Colonic mucosa (tissue), 4 donors: Measurements from ENCODE around the gene GAS2L2. TPM values are rescaled to one million over a fixed set of nuclear protein-coding genes. Genes with fewer than 3 reads are reported as not detected.
A peak's percentile ranks its signal among the peaks of the same experiment; 100 is the strongest.

Experiments used
- DNase-seq: peaks from one replicate; pipeline ENCODE4 v3.0.0-alpha.2; 2020
- H3K27ac ChIP-seq: fragments of 200-600 bp; one replicate; pipeline ENCODE4 v1.8.0; 2021
- H3K27me3 ChIP-seq: fragments of 200-600 bp; one replicate; pipeline ENCODE4 v1.8.0; 2021
- H3K36me3 ChIP-seq: fragments of 200-600 bp; one replicate; pipeline ENCODE4 v1.8.0; 2021
- H3K4me1 ChIP-seq: fragments of 200-600 bp; one replicate; pipeline ENCODE4 v1.8.0; 2021; ENCODE audit warnings: mild to moderate bottlenecking
- H3K4me3 ChIP-seq: fragments of 200-600 bp; one replicate; pipeline ENCODE4 v1.8.0; 2021
- H3K9ac ChIP-seq, 2 donors: one replicate each; pipeline ENCODE4 v1.7.0; 2013; ENCODE audit warnings: control low read depth in 2 of 2, low read depth in 2 of 2, low read length in 2 of 2
- H3K9me3 ChIP-seq: fragments of 200-600 bp; one replicate; pipeline ENCODE4 v1.8.0; 2021
- CTCF ChIP-seq: fragments of 200-600 bp; IDR thresholded peaks from one replicate; pipeline ENCODE4 v1.8.0; 2022; ENCODE audit warnings: antibody characterized with exemption, mild to moderate bottlenecking
- intact Hi-C: fragments of 100-400 bp; cut with DNase I; formaldehyde crosslinking; loops from one replicate; pipeline ENCODE4 v1.14.1; 2022
- total RNA-seq, 2 donors: library from RNA; stranded (reverse); fragmentation: NEBNext Ultra II Directional in 1 of 2; extraction: Animal tissue kit (Norgen Biotek cat#: 25700) in 1 of 2; gene quantifications; one replicate each; pipeline ENCODE4 v1.2.1, GENCODE V29; 2021
- donor health status: healthy.
- donor health status: DM: no; HTN: no; CAD: no.
- donor health status: DM: no; HTN: no; CAD: no.

GAS2L2 gene
- total RNA-seq, 2 donors from 2014 or later, result 0.15 TPM; not detected in 1

- no peak overlapping the region for H3K9ac ChIP-seq
- no peaks in the 10 kb centered on the region for H3K36me3 ChIP-seq
- intact Hi-C loops, result no loop called here
- no peak for TF ChIP-seq CTCF
- peaks cover 10% of the 10 kb centered on the region for H3K4me1 ChIP-seq
- H3K4me3 ChIP-seq, result no peak overlapping the region
- no peaks in the 10 kb centered on the region for H3K9me3 ChIP-seq
- no peaks in the 10 kb centered on the region for H3K27me3 ChIP-seq
- peak; percentile 14 for DNase-seq
- H3K27ac ChIP-seq, result no peak overlapping the region
These were observed 43.9 kb upstream of the GAS2L2 start for GRCh38 chr17:35796942-35797341.

DNA sequence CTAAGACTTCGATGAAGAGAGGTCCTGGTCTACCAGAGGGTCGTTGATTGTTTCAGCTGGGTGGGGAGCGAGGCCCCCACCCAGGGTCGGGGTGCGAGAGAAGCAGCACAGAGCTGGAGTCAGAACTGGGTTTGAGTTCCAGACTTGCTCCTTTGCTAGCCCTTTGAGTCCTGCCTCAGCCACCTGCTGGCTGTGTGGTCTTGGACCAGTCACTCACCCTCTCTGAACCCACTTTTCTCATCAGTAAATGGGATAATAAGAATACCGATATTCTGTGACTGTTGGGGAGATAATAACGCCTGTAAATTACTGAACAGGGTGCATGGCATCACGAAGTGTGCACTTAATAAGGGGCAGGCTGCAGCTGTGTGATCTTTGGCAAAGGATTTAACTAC, 42.8 kb upstream of the GAS2L2 start:
- Histone ChIP-seq H3K9me3 (no peaks in the 10 kb centered on the region), H3K36me3 (no peaks in the 10 kb centered on the region), H3K9ac (peak overlapping the region; percentile 37 to 85), H3K4me1 (no peaks in the 10 kb centered on the region), H3K4me3 (peak overlapping the region; percentile 83), H3K27ac (peak overlapping the region; percentile 80), H3K27me3 (no peaks in the 10 kb centered on the region)
- no peak for DNase-seq
- intact Hi-C loops, result no loop called here
- no peak for TF ChIP-seq CTCF

- peak; percentile 84 for DNase-seq
- peak within 1 kb of the TSS; percentile 80 for H3K27ac ChIP-seq
- no peaks in the 10 kb centered on the region for H3K27me3 ChIP-seq
- peak within 1 kb of the TSS; percentile 85 to 88 for H3K9ac ChIP-seq
- H3K4me3 ChIP-seq, result peak within 1 kb of the TSS; percentile 83
- no peaks in the 10 kb centered on the region for H3K36me3 ChIP-seq
- H3K9me3 ChIP-seq, result no peaks in the 10 kb centered on the region
- intact Hi-C loops, result no loop called here
- TF ChIP-seq CTCF, result no peak
- no peaks in the 10 kb centered on the region for H3K4me1 ChIP-seq
These were observed 42.2 kb upstream of the GAS2L2 start, which contains the start of gene MMP28 for GRCh38 chr17:35795007-35795870. Gene MMP28, minus strand, starts transcription at chr17:35795641. Its CDS starts 264 bp downstream, at chr17:35795377.

DNA sequence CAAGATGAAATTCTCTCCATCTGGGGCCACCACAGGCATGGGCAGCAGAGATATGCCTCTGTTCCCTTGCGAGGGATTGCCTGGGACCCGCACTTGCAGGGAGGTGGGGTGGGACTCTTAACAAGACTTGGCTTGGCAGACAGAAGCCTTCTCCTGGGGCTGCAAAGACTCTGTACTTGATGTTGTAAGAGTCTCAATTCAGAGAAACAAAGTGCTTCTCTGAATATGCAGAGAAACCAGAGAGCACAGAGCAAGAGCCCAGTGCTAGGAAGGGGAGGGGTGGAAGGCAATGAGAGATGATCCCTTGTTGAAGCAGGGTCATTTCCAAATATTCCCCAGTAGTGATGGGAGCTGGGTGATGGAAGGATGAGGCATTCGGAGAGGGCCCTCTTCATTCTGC, 40.2 kb upstream of the GAS2L2 start:
- no peak overlapping the region for H3K9ac ChIP-seq
- TF ChIP-seq CTCF, result no peak
- H3K27me3 ChIP-seq, result no peaks in the 10 kb centered on the region
- no peaks in the 10 kb centered on the region for H3K9me3 ChIP-seq
- peaks cover 2% of the 10 kb centered on the region for H3K4me1 ChIP-seq
- intact Hi-C loops, result no loop called here
- H3K4me3 ChIP-seq, result peak overlapping the region; percentile 4
- no peaks in the 10 kb centered on the region for H3K36me3 ChIP-seq
- H3K27ac ChIP-seq, result no peak overlapping the region
- peak; percentile 16 for DNase-seq

DNA sequence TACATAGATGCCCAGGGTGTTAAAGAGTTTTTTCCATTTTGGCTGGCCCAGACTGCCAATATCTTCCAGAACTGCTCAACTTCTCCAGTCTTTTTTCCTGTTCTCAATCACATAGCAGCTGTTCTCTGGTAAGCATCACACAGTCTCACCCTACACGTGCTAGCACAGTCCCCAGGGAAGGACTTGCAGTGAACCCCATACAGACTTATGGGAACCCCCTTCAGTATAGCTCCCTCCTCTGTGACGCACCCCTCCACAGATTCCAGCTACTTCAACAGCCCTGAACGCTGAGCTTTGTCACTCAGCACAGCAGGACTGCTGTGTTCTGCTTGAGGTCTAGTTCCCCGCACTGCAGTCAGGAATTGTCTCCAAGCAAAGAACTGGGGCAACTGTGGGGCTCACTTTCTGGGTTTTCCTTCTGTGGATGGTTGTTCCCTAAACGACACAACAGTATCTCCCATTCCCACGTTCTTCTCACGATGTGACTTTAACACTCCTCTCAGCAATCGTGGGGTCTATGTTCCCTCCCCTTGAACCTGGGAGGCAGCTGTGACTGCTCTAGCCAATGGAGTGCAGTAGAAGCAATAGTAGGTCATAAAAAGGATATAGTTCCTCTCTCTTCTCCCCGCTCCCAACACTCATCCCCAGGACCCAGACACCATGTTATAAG, 38.8 kb upstream of the GAS2L2 start:
- H3K27me3 ChIP-seq, result no peaks in the 10 kb centered on the region
- no peak overlapping the region for H3K27ac ChIP-seq
- intact Hi-C loops, result no loop called here
- TF ChIP-seq CTCF, result no peak
- H3K36me3 ChIP-seq, result no peaks in the 10 kb centered on the region
- no peak overlapping the region for H3K9ac ChIP-seq
- H3K4me1 ChIP-seq, result peaks cover 7% of the 10 kb centered on the region
- H3K9me3 ChIP-seq, result no peaks in the 10 kb centered on the region
- H3K4me3 ChIP-seq, result no peak overlapping the region
- no peak for DNase-seq
